GM19099 (cell line): ENCODE data around the gene TMEM51.

Source experiments
- POLR2A ChIP-seq: IDR thresholded peaks from 3 replicates; pipeline ENCODE4 v1.6.1; 2011; ENCODE audit warnings: low read depth; ENCODE audit not compliant: insufficient read length; ENCODE audit errors: extremely low read depth

TMEM51 gene

GRCh38 chr1:15245593-15246360, 92.2 kb downstream of the TMEM51 start:
- no peak for TF ChIP-seq POLR2A

- no peak for TF ChIP-seq POLR2A
These were observed 93.5 kb downstream of the TMEM51 start, which contains the start of gene FHAD1 for GRCh38 chr1:15246960-15247614. FHAD1 (plus strand) TSS chr1:15247223; CDS start chr1:15251785, 4,562 bp downstream.

GRCh38 chr1:15248216-15248615, 94.7 kb downstream of the TMEM51 start:
- TF ChIP-seq POLR2A, result no peak

GRCh38 chr1:15249081-15249480, 95.5 kb downstream of the TMEM51 start:
- no peak for TF ChIP-seq POLR2A

- TF ChIP-seq POLR2A, result no peak
These were observed 98.6 kb downstream of the TMEM51 start for GRCh38 chr1:15251857-15252835.

GRCh38 chr1:15254559-15254958, 101.0 kb downstream of the TMEM51 start:
- TF ChIP-seq POLR2A, result no peak

GRCh38 chr1:15255582-15256149, 102.1 kb downstream of the TMEM51 start:
- TF ChIP-seq POLR2A, result no peak

- no peak for TF ChIP-seq POLR2A
These were observed 103.0 kb downstream of the TMEM51 start for GRCh38 chr1:15256584-15256983.

- TF ChIP-seq POLR2A, result no peak
These were observed 103.8 kb downstream of the TMEM51 start for GRCh38 chr1:15257309-15257708.

- TF ChIP-seq POLR2A, result no peak
These were observed 105.5 kb downstream of the TMEM51 start for GRCh38 chr1:15258833-15259621.

- TF ChIP-seq POLR2A, result no peak
These were observed 106.1 kb downstream of the TMEM51 start for GRCh38 chr1:15259622-15260007.

GRCh38 chr1:15260418-15261154, 107.0 kb downstream of the TMEM51 start:
- TF ChIP-seq POLR2A, result no peak
